ENCODE measurements around the gene PNP.

DNA sequence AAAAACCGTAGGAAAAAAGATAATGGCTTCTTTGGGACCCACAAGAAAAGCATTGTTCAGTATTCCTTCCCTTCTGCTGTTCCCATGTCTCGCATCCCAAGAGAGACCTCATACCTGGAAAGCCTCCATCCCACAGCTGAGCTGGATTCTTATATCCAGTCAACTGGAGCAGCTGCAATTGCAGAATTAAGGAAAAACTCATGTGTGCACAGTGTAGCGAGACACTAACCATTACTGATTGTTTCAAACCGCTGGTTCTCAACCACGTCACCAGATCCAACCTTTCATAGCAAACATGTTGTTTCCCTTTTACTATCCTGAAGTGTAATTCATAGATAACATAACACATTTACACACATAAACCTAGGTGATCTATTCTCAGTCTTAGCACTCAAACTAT, 30.7 kb downstream of the PNP start:
- TF ChIP-seq CTCF (IDR thresholded peaks at IDR 0.05) (no peak), POLR2A (IDR thresholded peaks at IDR 0.05) (no peak)
